ENCODE results near the gene SH3RF1. TPM values are rescaled to one million over a fixed set of nuclear protein-coding genes. Genes with fewer than 3 reads are reported as not detected.

Gene SH3RF1
- total RNA-seq, 1 experiment from 2014 or later: 15.3 TPM

DNA sequence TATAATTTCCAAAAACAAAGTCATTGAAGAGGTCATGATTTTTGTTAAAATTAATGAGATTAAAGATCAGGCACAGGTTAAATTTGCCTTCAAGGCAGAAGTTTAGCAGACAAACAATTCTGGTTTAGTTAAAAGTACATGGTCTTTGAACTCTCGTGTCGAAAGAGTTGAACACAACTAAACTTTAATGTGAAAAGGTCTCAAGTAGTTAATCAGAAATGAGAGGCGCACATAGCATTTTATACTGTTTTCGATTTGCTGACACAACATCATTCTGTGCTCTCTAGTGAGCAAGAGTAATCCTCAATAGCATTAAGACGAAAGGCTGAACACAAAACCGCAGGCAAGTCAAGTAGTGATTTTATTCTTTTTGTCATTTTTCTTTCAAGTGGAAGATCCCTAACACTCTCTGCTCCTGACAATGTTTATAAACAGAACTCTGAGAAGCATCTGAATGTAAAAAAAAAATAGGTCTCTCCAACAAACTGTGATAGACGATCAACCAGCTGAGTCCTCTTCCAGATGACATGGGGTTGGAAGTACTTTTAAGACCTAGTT lies 49.8 kb downstream of the SH3RF1 start:
- no peak overlapping the region for H2AFZ ChIP-seq (ENCODE audit: low read length)
- no peaks in the 10 kb centered on the region for H3K27me3 Mint-ChIP-seq (ENCODE audit: low read depth)
- H4K91ac ChIP-seq (ENCODE audit: insufficient read length, low read depth, low read length): no peak overlapping the region
- no peak overlapping the region for H3T11ph ChIP-seq (ENCODE audit: low read length)
- H3K27ac Mint-ChIP-seq: no peak overlapping the region
- H3K79me1 ChIP-seq (ENCODE audit: insufficient read depth, low read depth, low read length, poor library complexity, severe bottlenecking): no peaks in the 10 kb centered on the region
- no peak overlapping the region for H3K23ac ChIP-seq (ENCODE audit: insufficient read length, low read depth, low read length)
- no peak overlapping the region for H3K56ac ChIP-seq (ENCODE audit: insufficient read length, low read depth, low read length)
- H3K14ac ChIP-seq (ENCODE audit: insufficient read depth, low read length): no peak overlapping the region
- no peak overlapping the region for H2BK12ac ChIP-seq (ENCODE audit: insufficient read length, low read depth, low read length)
- WGBS (ENCODE audit: extremely low coverage, insufficient read length, low lambda C conversion rate): no CpG with 5 or more reads among the region's 7 CpGs
- no peak overlapping the region for H3K4ac ChIP-seq (ENCODE audit: low read depth, low read length)
- no peak for DNase-seq
- H3K9me3 ChIP-seq (ENCODE audit: control insufficient read depth, low read depth, low read length): no peaks in the 10 kb centered on the region
- no peaks in the 10 kb centered on the region for H3K36me3 Mint-ChIP-seq (ENCODE audit: insufficient read depth in 1 of 3, low read depth in 3 of 3)
- H2BK5ac ChIP-seq (ENCODE audit: insufficient read length, low read length): no peak overlapping the region
- no peak overlapping the region for H2BK15ac ChIP-seq (ENCODE audit: low read depth, low read length)
- H4K5ac ChIP-seq (ENCODE audit: insufficient read length, low read depth, low read length): no peak overlapping the region
- no peaks in the 10 kb centered on the region for H4K20me1 ChIP-seq (ENCODE audit: control insufficient read depth, insufficient read depth, insufficient read length)
- H3K9me3 Mint-ChIP-seq: no peaks in the 10 kb centered on the region
- no peak overlapping the region for H2BK120ac ChIP-seq (ENCODE audit: low read depth, low read length, poor library complexity, severe bottlenecking)
- no peak overlapping the region for H2AK5ac ChIP-seq (ENCODE audit: insufficient read length, low read length)
- no peak overlapping the region for H3K18ac ChIP-seq (ENCODE audit: insufficient read length, low read depth, low read length)
- no peak for TF ChIP-seq CTCF (conservative IDR thresholded peaks at IDR 0.05)
- no peak overlapping the region for H3K4me3 Mint-ChIP-seq
- no peak overlapping the region for H3K27ac ChIP-seq (ENCODE audit: insufficient read length, low read depth, low read length)
- H3K4me1 ChIP-seq (ENCODE audit: insufficient read depth, low read length): no peaks in the 10 kb centered on the region
- no peak overlapping the region for H3K4me2 ChIP-seq (ENCODE audit: insufficient read depth, insufficient read length, low read length)
- H2BK20ac ChIP-seq (ENCODE audit: low read depth, low read length, poor library complexity, severe bottlenecking): no peak overlapping the region
- H4K8ac ChIP-seq (replicated peaks; ENCODE audit: insufficient read length, low read depth, low read length): no peak overlapping the region
- H3K9ac ChIP-seq (ENCODE audit: extremely low read depth, insufficient read length, low read length): no peak overlapping the region
- no peaks in the 10 kb centered on the region for H3K79me2 ChIP-seq (ENCODE audit: insufficient read depth, low read length)
- H3K4me1 Mint-ChIP-seq: 0 out of 4 replicates have a peak, but pooled peaks cover 0 to 3% of the 10 kb centered on the region in 2 experiments
- no peaks in the 10 kb centered on the region for H3K23me2 ChIP-seq (ENCODE audit: insufficient read length, low read depth, low read length, poor library complexity, severe bottlenecking)
- H3K27me3 ChIP-seq (ENCODE audit: insufficient read depth, low read length): no peaks in the 10 kb centered on the region

All from H9 (cell line).